IMR-90 (cell line): ENCODE measurements around the gene SYNGR4. TPM values are rescaled to one million over a fixed set of nuclear protein-coding genes. Genes with fewer than 3 reads are reported as not detected.
A peak's percentile ranks its signal among the peaks of the same experiment; 100 is the strongest.

Experiments used
- ATAC-seq: fragments of 200-7000 bp; cut with Tn5 transposase; 2 replicates; pipeline ENCODE4 v1.9.1; 2020; ENCODE audit warnings: low read depth, mild to moderate bottlenecking, moderate library complexity
- BruUV-seq: library from RNA; stranded (reverse); fragments of 400-500 nt; replicated peaks from 2 replicates; lab custom pipeline; 2021; lab: Mats Ljungman, UMichigan
- CTCF ChIA-PET: fragments of 300-600 bp; formaldehyde crosslinking; extraction: SDS; loops from one replicate; lab custom pipeline; 2021; ENCODE audit warnings: antibody characterized with exemption; lab: Yijun Ruan, JAX
- POLR2A ChIA-PET: fragments of 300-600 bp; sonication (Branson Sonifier 250); formaldehyde crosslinking; loops from one replicate; lab custom pipeline; 2022; ENCODE audit warnings: antibody characterized with exemption; ENCODE audit not compliant: unreplicated experiment; lab: Charles Lee
- DNase-seq: peaks from one replicate; pipeline ENCODE4 v3.0.0; 2013
- H2AFZ ChIP-seq: replicated peaks from 2 replicates; pipeline ENCODE3; 2013; ENCODE audit warnings: low read length, mild to moderate bottlenecking; ENCODE audit not compliant: poor library complexity
- H2AK5ac ChIP-seq: 2 replicates; pipeline ENCODE4 v1.6.1; 2013; ENCODE audit warnings: low read depth, low read length, inconsistent platforms
- H2AK9ac ChIP-seq: replicated peaks from 2 replicates; pipeline ENCODE3; 2013; ENCODE audit warnings: mild to moderate bottlenecking, low read depth, low read length, moderate library complexity; ENCODE audit not compliant: poor library complexity
- H2BK120ac ChIP-seq: 2 replicates; pipeline ENCODE4 v1.6.1; 2013; ENCODE audit warnings: low read depth, low read length, inconsistent platforms
- H2BK15ac ChIP-seq: 3 replicates; pipeline ENCODE4 v1.6.1; 2013; ENCODE audit warnings: low read depth, low read length, inconsistent platforms
- H2BK20ac ChIP-seq: 2 replicates; pipeline ENCODE4 v1.6.1; 2013; ENCODE audit warnings: low read depth, mild to moderate bottlenecking, inconsistent platforms, low read length, moderate library complexity
- H2BK5ac ChIP-seq: 2 replicates; pipeline ENCODE4 v1.6.1; 2013; ENCODE audit warnings: mild to moderate bottlenecking, low read depth, low read length, inconsistent platforms; ENCODE audit not compliant: poor library complexity, severe bottlenecking
- H3K14ac ChIP-seq: replicated peaks from 2 replicates; pipeline ENCODE4 v1.6.1; 2013; ENCODE audit warnings: low read depth, low read length, inconsistent platforms
- H3K18ac ChIP-seq: 2 replicates; pipeline ENCODE4 v1.6.1; 2013; ENCODE audit warnings: low read depth, low read length, control low read depth
- H3K23ac ChIP-seq: 2 replicates; pipeline ENCODE4 v1.6.1; 2013; ENCODE audit warnings: low read depth, low read length, inconsistent platforms
- H3K27ac ChIP-seq: 2 replicates; pipeline ENCODE4 v1.5.1; 2013; ENCODE audit warnings: mild to moderate bottlenecking, control low read depth, low read length; ENCODE audit not compliant: insufficient read depth
- H3K27me3 ChIP-seq: 2 replicates; pipeline ENCODE4 v1.6.1; 2013; ENCODE audit warnings: low read length; ENCODE audit not compliant: control insufficient read depth, insufficient read depth
- H3K36me3 ChIP-seq: 2 replicates; pipeline ENCODE4 v1.6.1; 2013; ENCODE audit warnings: low read length, mixed read lengths; ENCODE audit not compliant: control insufficient read depth, insufficient read depth
- H3K4ac ChIP-seq: 2 replicates; pipeline ENCODE4 v1.6.1; 2013; ENCODE audit warnings: low read depth, low read length, inconsistent platforms
- H3K4me1 ChIP-seq: 2 replicates; pipeline ENCODE4 v1.6.1; 2013; ENCODE audit warnings: low read length, mixed read lengths; ENCODE audit not compliant: control insufficient read depth, insufficient read depth
- H3K4me2 ChIP-seq: 2 replicates; pipeline ENCODE4 v1.6.1; 2013; ENCODE audit warnings: low read depth, mild to moderate bottlenecking, control low read depth, low read length, moderate library complexity
- H3K4me3 ChIP-seq: 2 replicates; pipeline ENCODE4 v1.5.1; 2013; ENCODE audit warnings: low read depth, mild to moderate bottlenecking, control low read depth, low read length, moderate library complexity; ENCODE audit not compliant: insufficient read depth
- H3K56ac ChIP-seq: 2 replicates; pipeline ENCODE4 v1.6.1; 2013; ENCODE audit warnings: low read length, inconsistent platforms; ENCODE audit not compliant: insufficient read depth; ENCODE audit errors: extremely low read depth
- H3K79me1 ChIP-seq, 2 experiments: 2 replicates each; pipeline ENCODE4 v1.6.1; 2013; ENCODE audit warnings: low read length in 2 of 2, inconsistent platforms in 1 of 2, low read depth in 1 of 2
- H3K9ac ChIP-seq: 2 replicates; pipeline ENCODE4 v1.6.1; 2013; ENCODE audit warnings: low read depth, low read length, control low read depth
- H3K9me1 ChIP-seq: 2 replicates; pipeline ENCODE4 v1.6.1; 2013; ENCODE audit warnings: low read length, inconsistent platforms; ENCODE audit not compliant: insufficient read depth
- H3K9me3 ChIP-seq: 2 replicates; pipeline ENCODE4 v1.6.1; 2013; ENCODE audit warnings: low read length; ENCODE audit not compliant: control insufficient read depth, insufficient read depth
- H4K20me1 ChIP-seq: 2 replicates; pipeline ENCODE4 v1.6.1; 2013; ENCODE audit warnings: low read length, inconsistent platforms; ENCODE audit not compliant: insufficient read depth
- H4K5ac ChIP-seq: 2 replicates; pipeline ENCODE4 v1.6.1; 2013; ENCODE audit warnings: mild to moderate bottlenecking, low read depth, low read length, control low read depth
- H4K8ac ChIP-seq, 2 experiments: 2 replicates each; pipeline ENCODE4 v1.6.1; 2013; ENCODE audit warnings: low read depth in 2 of 2, low read length in 2 of 2, control low read depth in 1 of 2, inconsistent platforms in 1 of 2
- H4K91ac ChIP-seq: 2 replicates; pipeline ENCODE4 v1.6.1; 2013; ENCODE audit warnings: low read depth, low read length, inconsistent platforms; ENCODE audit not compliant: insufficient read depth
- BHLHE40 ChIP-seq: fragments of 150-350 bp; IDR thresholded peaks from 2 replicates; pipeline ENCODE4 v1.6.1; 2016; ENCODE audit warnings: mild to moderate bottlenecking, low read depth, low read length
- CEBPB ChIP-seq: IDR thresholded peaks from 2 replicates; pipeline ENCODE4 v1.6.1; 2012; ENCODE audit warnings: low read depth, low read length, improper control_type of control experiment
- CHD1 ChIP-seq: IDR thresholded peaks from 2 replicates; pipeline ENCODE4 v1.6.1; 2012; ENCODE audit warnings: low read depth, low read length, improper control_type of control experiment
- ELK1 ChIP-seq: fragments of 150-350 bp; IDR thresholded peaks from 2 replicates; pipeline ENCODE4 v1.6.1; 2016; ENCODE audit warnings: low read depth, mild to moderate bottlenecking, low read length, moderate library complexity, borderline replicate concordance
- FOS ChIP-seq: fragments of 150-350 bp; IDR thresholded peaks from 2 replicates; pipeline ENCODE4 v1.6.1; 2016; ENCODE audit warnings: low read depth, low read length
- MAFK ChIP-seq: IDR thresholded peaks from 2 replicates; pipeline ENCODE4 v1.6.1; 2012; ENCODE audit warnings: low read depth, low read length, improper control_type of control experiment
- MAZ ChIP-seq: IDR thresholded peaks from 2 replicates; pipeline ENCODE4 v1.6.1; 2012; ENCODE audit warnings: low read depth, mild to moderate bottlenecking, low read length, improper control_type of control experiment, moderate library complexity, borderline replicate concordance
- NFE2L2 ChIP-seq: fragments of 150-350 bp; IDR thresholded peaks from 2 replicates; pipeline ENCODE4 v1.6.1; 2016; ENCODE audit warnings: low read depth, mild to moderate bottlenecking, low read length
- POLR2A ChIP-seq: IDR thresholded peaks from 2 replicates; pipeline ENCODE4 v1.6.1; 2012; ENCODE audit warnings: mild to moderate bottlenecking, low read depth, low read length
- RAD21 ChIP-seq: IDR thresholded peaks from 2 replicates; pipeline ENCODE4 v1.6.1; 2012; ENCODE audit warnings: low read length, improper control_type of control experiment
- RCOR1 ChIP-seq: IDR thresholded peaks from 2 replicates; pipeline ENCODE4 v1.6.1; 2012; ENCODE audit warnings: mild to moderate bottlenecking, low read length, improper control_type of control experiment; ENCODE audit not compliant: insufficient replicate concordance
- SMC3 ChIP-seq: fragments of 150-350 bp; IDR thresholded peaks from 2 replicates; pipeline ENCODE4 v1.6.1; 2016; ENCODE audit warnings: low read depth, mild to moderate bottlenecking, antibody characterized with exemption, low read length, moderate library complexity
- WGBS, 2 experiments: methylation state at CpG; one replicate each; pipeline versions ENCODE4 v1.1.5 to v1.1.7; 2013; ENCODE audit warnings: missing lambda C conversion rate in 2 of 2; ENCODE audit not compliant: insufficient read length in 1 of 2; ENCODE audit errors: extremely low coverage in 2 of 2; 5-methylcytosine and 5-hydroxymethylcytosine counted together
- dilution Hi-C: fragments of 300-500 bp; cut with HindIII; formaldehyde crosslinking; loops from one replicate; pipeline ENCODE4 v1.14.3; 2018; ENCODE audit warnings: low sequenced_read_pairs; ENCODE audit not compliant: unreplicated experiment
- in situ Hi-C: fragments of 300-500 bp; cut with MboI; formaldehyde crosslinking; loops from 3 replicates; pipeline ENCODE4 v1.14.3; 2019; ENCODE audit warnings: low sequenced_read_pairs, inconsistent platforms, mixed read lengths
- intact Hi-C: fragments of 100-400 bp; cut with micrococcal nuclease; formaldehyde crosslinking; loops from 2 replicates; pipeline ENCODE4 v1.10.0; 2022
- polyA plus RNA-seq, 3 experiments: library from polyadenylated mRNA; depleted of rRNA; stranded (reverse); fragments of >200 nt; gene quantifications; 2 replicates each; pipeline ENCODE4 v1.2.3, GENCODE V29; 2012; ENCODE audit warnings: low replicate concordance in 1 of 3
- total RNA-seq: library from RNA; depleted of rRNA; stranded (reverse); fragments of >200 nt; gene quantifications from 2 replicates; pipeline ENCODE4 v1.2.3, GENCODE V29; 2012
- TF ChIP-seq, protein P1 (sequence below): conservative IDR thresholded peaks from 2 replicates; pipeline ENCODE4 v1.5.1; 2012; ENCODE audit warnings: mild to moderate bottlenecking, low read depth, low read length, improper control_type of control experiment
- TF ChIP-seq, protein P2 (sequence below): fragments of 150-350 bp; IDR thresholded peaks from 2 replicates; pipeline ENCODE4 v1.6.1; 2017; ENCODE audit warnings: mild to moderate bottlenecking, antibody characterized with exemption, low read length, low read depth

Gene SYNGR4
- total and polyA plus RNA-seq, 2 of the 4 experiments (the other 2 are of a cell fraction): not detected

DNA sequence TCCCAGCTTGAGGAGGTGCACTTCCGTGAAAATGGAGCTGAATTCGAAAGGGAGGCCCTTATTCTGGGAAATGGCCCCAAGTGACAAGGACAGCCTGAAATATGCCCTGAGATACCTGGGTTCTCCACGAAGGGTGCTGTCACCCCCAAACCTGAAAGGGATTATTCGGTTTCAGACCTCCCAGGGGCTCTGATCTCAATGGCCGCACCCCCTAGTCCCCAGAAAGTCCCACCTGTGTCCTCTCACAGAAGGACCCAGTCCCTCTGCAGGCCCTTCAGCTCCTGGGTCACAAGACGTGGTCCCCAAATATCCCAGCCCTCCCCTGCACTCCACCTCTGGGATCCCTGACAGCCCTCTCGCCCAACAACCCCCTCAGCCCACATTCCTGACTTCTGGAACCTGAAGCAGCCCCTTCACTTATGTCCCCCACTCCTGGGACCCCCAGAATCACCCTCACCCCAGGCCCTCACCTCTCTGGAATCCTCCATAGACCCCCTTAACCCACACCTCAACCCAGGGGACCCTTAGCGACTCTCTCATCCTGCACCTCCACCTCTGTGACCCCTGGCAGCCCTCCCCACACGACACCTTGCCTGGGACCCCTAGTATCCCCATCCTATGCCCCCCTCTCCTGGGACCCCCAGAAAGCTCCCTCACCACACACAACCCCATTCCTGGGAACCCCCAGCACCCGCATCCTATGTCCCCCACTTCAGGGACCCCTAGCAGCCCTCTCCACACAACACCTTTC, 606 bp downstream of the SYNGR4 start:
- intact Hi-C loops (no loop called here), in situ Hi-C loops (no loop called here), dilution Hi-C loops (no loop called here)
- Histone ChIP-seq H3K79me1 (peaks cover 0 to 7% of the 10 kb centered on the region in 2 experiments; a peak in 1 of 4 replicates), H2BK15ac (peak overlapping the region; percentile 31; the same call in 2 of the 3 replicates), H3K36me3 (no peaks in the 10 kb centered on the region), H2AK9ac (peak overlapping the region; percentile 5), H4K8ac (peak overlapping the region; percentile 52 to 62; a peak in 3 of 4 replicates), H3K27me3 (no peaks in the 10 kb centered on the region; the same call in 1 of the 2 replicates), H3K56ac (no peak overlapping the region), H2BK20ac (no peak overlapping the region), H3K23ac (no peak overlapping the region), H3K4me2 (peak overlapping the region; percentile 36), H3K4ac (0 out of 2 replicates have a peak overlapping the region, but pooled peaks have one; percentile 25), H3K18ac (no peak overlapping the region), H2AK5ac (peak overlapping the region; percentile 24; the same call in 1 of the 2 replicates), H3K9me3 (no peaks in the 10 kb centered on the region), H3K27ac (no peak overlapping the region; the same call in 1 of the 2 replicates), H3K9ac (no peak overlapping the region), H4K5ac (no peak overlapping the region), H3K9me1 (no peaks in the 10 kb centered on the region; the same call in 1 of the 2 replicates), H3K4me3 (peak overlapping the region; percentile 19; the same call in 1 of the 2 replicates), H3K14ac (no peak overlapping the region), H2BK5ac (no peak overlapping the region), H3K4me1 (no peaks in the 10 kb centered on the region), H4K20me1 (no peaks in the 10 kb centered on the region), H4K91ac (peak overlapping the region; percentile 69; the same call in 1 of the 2 replicates), H2AFZ (peak overlapping the region; percentile 97), H2BK120ac (peak overlapping the region; percentile 10; the same call in 1 of the 2 replicates)
- BruUV-seq: no TSS peak
- DNase-seq: no peak
- no peak for ATAC-seq
- CTCF ChIA-PET: no interaction called here
- POLR2A ChIA-PET: no interaction called here
- 68% methylated on average over 7 of the region's 10 CpGs; no CpG with 5 or more reads in 1 of the 2 experiments for WGBS, 2 experiments
- TF ChIP-seq SMC3 (no peak), POLR2A (no peak), BHLHE40 (no peak), NFE2L2 (no peak), RAD21 (no peak), MAZ (no peak), RCOR1 (no peak), MAFK (no peak), CEBPB (no peak), CHD1 (no peak), ELK1 (no peak), FOS (no peak)
- TF ChIP-seq, protein P1, sequence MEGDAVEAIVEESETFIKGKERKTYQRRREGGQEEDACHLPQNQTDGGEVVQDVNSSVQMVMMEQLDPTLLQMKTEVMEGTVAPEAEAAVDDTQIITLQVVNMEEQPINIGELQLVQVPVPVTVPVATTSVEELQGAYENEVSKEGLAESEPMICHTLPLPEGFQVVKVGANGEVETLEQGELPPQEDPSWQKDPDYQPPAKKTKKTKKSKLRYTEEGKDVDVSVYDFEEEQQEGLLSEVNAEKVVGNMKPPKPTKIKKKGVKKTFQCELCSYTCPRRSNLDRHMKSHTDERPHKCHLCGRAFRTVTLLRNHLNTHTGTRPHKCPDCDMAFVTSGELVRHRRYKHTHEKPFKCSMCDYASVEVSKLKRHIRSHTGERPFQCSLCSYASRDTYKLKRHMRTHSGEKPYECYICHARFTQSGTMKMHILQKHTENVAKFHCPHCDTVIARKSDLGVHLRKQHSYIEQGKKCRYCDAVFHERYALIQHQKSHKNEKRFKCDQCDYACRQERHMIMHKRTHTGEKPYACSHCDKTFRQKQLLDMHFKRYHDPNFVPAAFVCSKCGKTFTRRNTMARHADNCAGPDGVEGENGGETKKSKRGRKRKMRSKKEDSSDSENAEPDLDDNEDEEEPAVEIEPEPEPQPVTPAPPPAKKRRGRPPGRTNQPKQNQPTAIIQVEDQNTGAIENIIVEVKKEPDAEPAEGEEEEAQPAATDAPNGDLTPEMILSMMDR: no peak
- TF ChIP-seq, protein P2, sequence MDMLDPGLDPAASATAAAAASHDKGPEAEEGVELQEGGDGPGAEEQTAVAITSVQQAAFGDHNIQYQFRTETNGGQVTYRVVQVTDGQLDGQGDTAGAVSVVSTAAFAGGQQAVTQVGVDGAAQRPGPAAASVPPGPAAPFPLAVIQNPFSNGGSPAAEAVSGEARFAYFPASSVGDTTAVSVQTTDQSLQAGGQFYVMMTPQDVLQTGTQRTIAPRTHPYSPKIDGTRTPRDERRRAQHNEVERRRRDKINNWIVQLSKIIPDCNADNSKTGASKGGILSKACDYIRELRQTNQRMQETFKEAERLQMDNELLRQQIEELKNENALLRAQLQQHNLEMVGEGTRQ: no peak
